NCI-H1417 treated with DMSO at 0.1 percent for 48 hours (cell line): ENCODE measurements around the gene NME5.
"Not testable (repeated sequence)": the region's sequence is repeated elsewhere in the genome, so short reads cannot be mapped to it uniquely, and the experiment has no call there.

Source experiments
- DNase-seq: peaks from one replicate; lab custom pipeline; 2025; lab: John Stamatoyannopoulos, UW

NME5 gene

GRCh38 chr5:138138949-138139780 is at the start of gene NME5:
TSS of gene NME5 (minus strand) at chr5:138139428. CDS start at chr5:138138780, 648 bp downstream.
- DNase-seq: peak; percentile 19

- DNase-seq: no peak
Measured at GRCh38 chr5:138188626-138189025, 49.4 kb upstream of the NME5 start.

GRCh38 chr5:138186002-138186447 is 46.8 kb upstream of the NME5 start:
- DNase-seq: no peak

GRCh38 chr5:138182808-138183207 is 43.6 kb upstream of the NME5 start:
- no peak for DNase-seq

- DNase-seq: no peak
Measured at GRCh38 chr5:138180841-138181240, 41.6 kb upstream of the NME5 start.

GRCh38 chr5:138180183-138180782 is 41.1 kb upstream of the NME5 start:
- peak; percentile 36 for DNase-seq

- DNase-seq: no peak
Measured at GRCh38 chr5:138179277-138179857, 40.1 kb upstream of the NME5 start.

- peak; percentile 92 for DNase-seq
Measured at GRCh38 chr5:138178516-138179276, 39.5 kb upstream of the NME5 start, which contains the start of the genes BRD8 and KIF20A. TSS of gene BRD8 (minus strand) at chr5:138178630. CDS start at chr5:138178614, 16 bp downstream. TSS of gene KIF20A (plus strand) at chr5:138179112. CDS start at chr5:138179681, 569 bp downstream.

GRCh38 chr5:138177941-138178515 is 38.8 kb upstream of the NME5 start:
- no peak for DNase-seq

GRCh38 chr5:138170299-138170698 is 31.1 kb upstream of the NME5 start:
- no peak for DNase-seq

- no peak for DNase-seq
Measured at GRCh38 chr5:138169124-138169523, 29.9 kb upstream of the NME5 start.

GRCh38 chr5:138163721-138164120 is 24.5 kb upstream of the NME5 start:
- no peak for DNase-seq

- DNase-seq: no peak
Measured at GRCh38 chr5:138160706-138161105, 21.5 kb upstream of the NME5 start.

- DNase-seq: no peak
Measured at GRCh38 chr5:138159666-138160065, 20.4 kb upstream of the NME5 start.

- DNase-seq: no peak
Measured at GRCh38 chr5:138157626-138158025, 18.4 kb upstream of the NME5 start.

- not testable (repeated sequence) for DNase-seq
Measured at GRCh38 chr5:138155977-138156376, 16.7 kb upstream of the NME5 start.

GRCh38 chr5:138149530-138149929 is 10.3 kb upstream of the NME5 start:
- no peak for DNase-seq

- DNase-seq: no peak
Measured at GRCh38 chr5:138148811-138149210, 9.6 kb upstream of the NME5 start.

GRCh38 chr5:138143578-138143977 is 4.3 kb upstream of the NME5 start:
- DNase-seq: not testable (repeated sequence)

- DNase-seq: no peak
Measured at GRCh38 chr5:138141734-138142133, 2.5 kb upstream of the NME5 start.

GRCh38 chr5:138140268-138140667 is 1.0 kb upstream of the NME5 start:
- DNase-seq: no peak

- DNase-seq: no peak
Measured at GRCh38 chr5:138139781-138140090, 508 bp upstream of the NME5 start.
